ENCODE data around the gene OPRL1. TPM values are rescaled to one million over a fixed set of nuclear protein-coding genes. Genes with fewer than 3 reads are reported as not detected.

Gene OPRL1
- total and polyA plus RNA-seq, 7 experiments from 2014 or later: 0.18 to 6.1 (median 1.1) TPM

DNA sequence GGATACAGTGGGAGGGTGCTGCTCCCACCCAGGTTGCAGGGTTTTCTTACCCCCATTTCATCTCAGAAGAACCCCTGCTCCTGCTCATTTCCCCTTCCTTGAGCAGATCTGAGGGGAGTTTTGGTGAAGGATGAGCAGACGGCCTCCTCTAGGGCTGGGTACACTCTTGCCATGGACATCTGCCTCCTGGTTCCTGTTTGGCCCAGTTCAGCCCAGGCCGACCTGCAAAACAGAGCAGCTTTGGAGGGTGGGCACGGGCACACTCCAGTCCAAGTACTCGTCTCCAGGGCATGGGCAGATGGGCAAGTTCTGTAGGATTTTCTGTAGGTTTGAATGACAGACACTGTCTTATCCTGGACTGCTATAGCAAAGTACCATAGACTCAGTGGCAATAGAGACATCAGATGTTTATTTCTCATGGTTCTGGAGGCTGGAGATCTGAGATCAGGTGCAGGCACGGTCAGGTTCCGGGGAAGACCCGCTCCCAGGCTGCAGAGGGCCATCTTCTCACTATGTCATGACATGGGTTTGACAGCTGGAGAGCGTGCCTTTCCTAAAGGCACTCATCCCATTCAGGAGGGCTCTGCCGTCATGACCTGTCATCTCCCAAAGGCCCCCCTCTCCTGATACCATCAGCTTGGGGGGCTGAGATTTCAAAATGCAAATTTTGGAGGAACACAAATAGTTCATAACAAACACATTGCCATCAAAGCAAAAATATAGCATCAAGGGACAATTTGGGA lies 21.2 kb downstream of the OPRL1 start:
- Mint-ChIP-seq H3K27me3 (peaks cover 4 to 23% (median 10%) of the 10 kb centered on the region in 5 donors), H3K9me3 (peaks cover 0 to 5% (median 0%) of the 10 kb centered on the region in 11 donors), H3K36me3 (peaks cover 0 to 6% (median 5%) of the 10 kb centered on the region in 5 donors), H3K27ac (peak overlapping the region in 1 of 9 donors; percentile 52), H3K4me1 (peaks cover 7 to 22% (median 10%) of the 10 kb centered on the region in 7 donors), H3K4me3 (peak overlapping the region in 9 of 10 donors; percentile 2 to 73 (median 45))
- H3K27me3 ChIP-seq (ENCODE audit: control insufficient read depth in 2 of 2, insufficient read depth in 2 of 2, low read length in 2 of 2): peaks cover 0 to 4% of the 10 kb centered on the region in 2 donors
- peaks cover 10 to 13% of the 10 kb centered on the region in 2 donors for H3K4me1 ChIP-seq (ENCODE audit: control insufficient read depth in 2 of 2, insufficient read depth in 2 of 2, low read length in 2 of 2)
- ChIA-PET CTCF (interaction anchor here (0.6 kb wide), 1 partner anchor 58 kb away, joined by 3 read pairs; no protein-coding TSS in a partner anchor), POLR2A (interaction anchor here (0.9 kb wide), 1 partner anchor 37 kb away, joined by 5 read pairs; no protein-coding TSS in a partner anchor)
- no peak overlapping the region for H3K4me3 ChIP-seq (ENCODE audit: low read length)
- peak in 2 of 9 donors; percentile 2 to 4 for DNase-seq
- H3K36me3 ChIP-seq (ENCODE audit: control insufficient read depth in 2 of 3, insufficient read depth in 3 of 3, low read length in 3 of 3): no peaks in the 10 kb centered on the region
- no peak for ATAC-seq
- H3K27ac ChIP-seq (ENCODE audit: low read depth, low read length): no peak overlapping the region
- no peaks in the 10 kb centered on the region for H3K9me3 ChIP-seq (ENCODE audit: control insufficient read depth in 2 of 3, low read length in 3 of 3)
- intact Hi-C loops (cut with micrococcal nuclease): no loop called here

DNA sequence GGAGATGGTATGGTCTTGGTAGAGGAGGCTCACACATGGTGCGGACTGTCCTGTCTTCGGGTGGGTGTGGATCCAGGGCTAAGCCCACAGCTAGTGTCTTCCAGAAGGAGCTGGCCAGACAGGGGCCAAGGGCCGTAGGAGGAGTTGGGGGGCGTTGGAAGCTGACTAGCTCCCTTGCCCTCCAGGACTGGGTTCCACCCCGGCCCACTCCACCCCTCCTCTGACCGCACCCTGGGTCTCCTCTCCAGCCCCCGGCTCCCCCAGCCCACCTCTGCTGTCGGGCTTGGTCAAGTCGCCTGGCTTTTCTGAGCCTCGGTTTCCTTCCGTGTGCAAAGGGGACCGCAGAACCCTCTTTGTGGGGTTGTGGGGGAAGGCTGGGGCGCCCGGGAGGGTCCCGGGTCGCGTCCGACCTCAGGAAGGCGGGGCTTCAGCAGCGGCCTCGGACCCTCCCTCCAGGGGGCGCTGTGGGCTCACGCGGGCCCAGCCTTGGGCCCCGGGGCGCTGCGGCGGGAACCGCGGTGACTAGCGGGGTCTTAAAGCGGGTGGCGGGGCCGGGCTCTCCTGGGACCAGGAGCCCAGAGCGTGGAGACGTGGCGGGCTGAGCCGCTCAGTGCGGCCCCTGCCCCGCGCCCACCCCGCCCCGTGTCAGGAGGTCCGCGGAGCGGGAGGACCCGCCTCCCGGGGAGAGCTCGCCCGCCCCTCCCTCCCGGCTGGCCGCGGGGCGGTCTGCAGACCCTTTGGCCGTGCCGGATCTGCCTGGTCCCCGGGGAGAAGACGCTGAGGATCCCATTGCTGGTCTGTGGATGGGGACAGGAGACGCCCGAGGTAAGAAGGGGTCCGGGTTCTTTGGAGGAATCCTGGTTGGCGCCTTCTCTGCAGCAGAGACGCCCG lies 22.1 kb downstream of the OPRL1 start:
- intact Hi-C loops (cut with micrococcal nuclease): loop anchor here in 1 of 2 donors (1.0 to 2.0 kb wide), 2 partner anchors 18 to 19 kb away; no protein-coding TSS in a partner anchor
- Histone ChIP-seq H3K27ac (ENCODE audit: low read depth, low read length) (no peak overlapping the region), H3K4me3 (ENCODE audit: low read length) (peak overlapping the region; percentile 24), H3K27me3 (ENCODE audit: control insufficient read depth in 2 of 2, insufficient read depth in 2 of 2, low read length in 2 of 2) (peaks cover 0 to 4% of the 10 kb centered on the region in 2 donors), H3K4me1 (ENCODE audit: control insufficient read depth in 2 of 2, insufficient read depth in 2 of 2, low read length in 2 of 2) (peaks cover 10 to 13% of the 10 kb centered on the region in 2 donors), H3K36me3 (ENCODE audit: control insufficient read depth in 2 of 3, insufficient read depth in 3 of 3, low read length in 3 of 3) (no peaks in the 10 kb centered on the region), H3K9me3 (ENCODE audit: control insufficient read depth in 2 of 3, low read length in 3 of 3) (no peaks in the 10 kb centered on the region)
- H3K36me3 Mint-ChIP-seq: peaks cover 0 to 1% (median under 1%) of the 10 kb centered on the region in 5 donors
- DNase-seq (peak in 8 of 9 donors; percentile 44 to 84 (median 66)), ATAC-seq (peak; percentile 87)
- H3K27ac Mint-ChIP-seq: no peak overlapping the region
- H3K27me3 Mint-ChIP-seq: peaks cover 4 to 23% (median 10%) of the 10 kb centered on the region in 5 donors
- POLR2A ChIA-PET: interaction anchor here (0.9 kb wide), 1 partner anchor 38 kb away, joined by 5 read pairs; no protein-coding TSS in a partner anchor
- H3K4me1 Mint-ChIP-seq: peaks cover 7 to 22% (median 10%) of the 10 kb centered on the region in 7 donors
- no peaks in the 10 kb centered on the region for H3K9me3 Mint-ChIP-seq
- peak overlapping the region in 9 of 10 donors; percentile 2 to 73 (median 48) for H3K4me3 Mint-ChIP-seq
- CTCF ChIA-PET: interaction anchor here (0.6 kb wide), 2 partner anchors 24 to 59 kb away, joined by 3 to 5 read pairs; no protein-coding TSS in a partner anchor

DNA sequence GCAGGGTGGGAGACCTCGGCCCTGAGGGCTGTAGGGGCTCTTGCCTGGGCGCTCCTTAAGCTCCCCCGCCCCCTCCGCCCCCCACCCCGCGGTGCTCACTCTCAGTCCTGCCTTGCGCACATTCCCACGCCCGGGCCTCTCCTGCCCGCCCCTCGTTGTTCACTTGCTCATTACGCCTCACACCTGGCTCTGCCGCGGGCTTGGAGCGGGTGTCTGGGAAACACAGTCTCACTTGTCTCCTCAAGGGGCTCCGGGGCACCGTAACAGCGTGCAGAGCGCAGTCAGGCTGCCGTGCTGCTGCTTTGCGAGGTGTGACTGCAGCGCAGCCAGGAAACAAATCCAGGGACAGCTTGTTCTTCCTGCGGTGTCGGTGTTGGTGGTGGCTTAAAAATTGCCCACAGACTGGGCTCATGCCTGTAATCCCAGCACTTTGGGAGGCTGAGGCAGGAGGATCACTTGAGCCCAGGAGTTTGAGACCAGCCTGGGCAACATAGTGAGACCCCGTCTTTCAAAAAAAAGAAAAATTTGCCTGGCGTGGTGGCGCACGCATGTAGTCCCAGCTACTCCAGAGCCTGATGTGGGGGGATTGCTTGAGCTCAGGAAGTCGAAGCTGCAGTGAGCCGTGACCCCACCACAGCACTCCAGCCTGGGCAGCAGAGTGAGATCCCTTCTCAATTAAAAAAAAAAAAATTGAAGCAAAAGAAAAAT lies 22.9 kb downstream of the OPRL1 start:
- peak in 3 of 9 donors; percentile 5 to 20 (median 6) for DNase-seq
- H3K4me1 ChIP-seq (ENCODE audit: control insufficient read depth in 2 of 2, insufficient read depth in 2 of 2, low read length in 2 of 2): peaks cover 10 to 13% of the 10 kb centered on the region in 2 donors
- Mint-ChIP-seq H3K4me1 (peaks cover 8 to 22% (median 10%) of the 10 kb centered on the region in 7 donors), H3K27ac (no peak overlapping the region), H3K27me3 (peaks cover 4 to 24% (median 10%) of the 10 kb centered on the region in 5 donors), H3K4me3 (peak overlapping the region in 9 of 10 donors; percentile 23 to 77 (median 69)), H3K36me3 (no peaks in the 10 kb centered on the region), H3K9me3 (no peaks in the 10 kb centered on the region)
- intact Hi-C loops (cut with micrococcal nuclease): loop anchor here in 1 of 2 donors (1.0 to 2.0 kb wide), 2 partner anchors 18 to 20 kb away; no protein-coding TSS in a partner anchor
- ATAC-seq: no peak
- no peak overlapping the region for H3K4me3 ChIP-seq (ENCODE audit: low read length)
- no peaks in the 10 kb centered on the region for H3K36me3 ChIP-seq (ENCODE audit: control insufficient read depth in 2 of 3, insufficient read depth in 3 of 3, low read length in 3 of 3)
- CTCF ChIA-PET: interaction anchor here (0.6 kb wide), 1 partner anchor 25 kb away, joined by 5 read pairs; no protein-coding TSS in a partner anchor
- H3K9me3 ChIP-seq (ENCODE audit: control insufficient read depth in 2 of 3, low read length in 3 of 3): no peaks in the 10 kb centered on the region
- H3K27ac ChIP-seq (ENCODE audit: low read depth, low read length): no peak overlapping the region
- peaks cover 0 to 4% of the 10 kb centered on the region in 2 donors for H3K27me3 ChIP-seq (ENCODE audit: control insufficient read depth in 2 of 2, insufficient read depth in 2 of 2, low read length in 2 of 2)
- POLR2A ChIA-PET: no interaction called here

DNA sequence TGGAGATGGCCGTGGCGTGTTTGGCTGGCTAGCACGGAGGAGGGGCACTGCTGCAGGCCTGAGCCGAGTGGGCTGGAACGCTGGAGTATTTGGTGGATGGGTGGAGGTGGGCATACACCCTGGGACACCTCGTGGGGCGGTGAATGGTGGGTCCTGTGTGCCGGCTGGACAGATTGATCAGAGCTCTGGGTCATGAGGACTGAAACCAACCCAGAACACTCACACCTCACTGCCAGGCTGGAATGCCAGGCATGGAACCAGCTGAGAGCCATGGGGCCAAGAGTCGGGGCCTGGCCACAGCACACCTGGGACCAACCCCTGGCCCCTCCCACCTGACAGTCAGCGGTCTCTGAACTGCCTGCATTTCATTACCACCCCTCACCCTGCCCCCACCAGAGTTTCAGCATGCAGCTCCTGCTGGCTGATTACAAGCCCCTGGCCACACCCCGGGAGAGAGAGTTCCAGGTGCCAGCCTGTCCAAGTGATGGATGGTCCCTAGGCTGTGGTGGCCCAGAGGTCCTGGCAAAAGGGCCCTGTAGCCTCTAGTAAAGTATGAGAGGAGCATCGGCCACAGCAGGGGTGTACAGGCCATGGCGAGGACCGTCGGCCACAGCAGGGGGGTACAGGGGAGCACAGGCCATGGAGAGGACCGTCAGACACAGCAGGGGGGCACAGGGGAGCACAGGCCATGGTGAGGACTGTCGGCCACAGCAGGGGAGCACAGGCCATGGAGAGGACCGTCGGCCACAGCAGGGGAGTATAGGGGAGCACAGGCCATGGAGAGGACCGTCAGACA lies 24.2 kb downstream of the OPRL1 start:
- H3K9me3 ChIP-seq (ENCODE audit: control insufficient read depth in 2 of 3, low read length in 3 of 3): no peaks in the 10 kb centered on the region
- H3K27ac Mint-ChIP-seq: no peak overlapping the region
- H3K36me3 ChIP-seq (ENCODE audit: control insufficient read depth in 2 of 3, insufficient read depth in 3 of 3, low read length in 3 of 3): no peaks in the 10 kb centered on the region
- H3K27ac ChIP-seq (ENCODE audit: low read depth, low read length): no peak overlapping the region
- intact Hi-C loops (cut with micrococcal nuclease): loop anchor here in 1 of 2 donors (2.0 kb wide), 1 partner anchor 21 kb away; no protein-coding TSS in a partner anchor
- peaks cover 8 to 22% (median 11%) of the 10 kb centered on the region in 7 donors for H3K4me1 Mint-ChIP-seq
- peaks cover 0 to 4% of the 10 kb centered on the region in 2 donors for H3K27me3 ChIP-seq (ENCODE audit: control insufficient read depth in 2 of 2, insufficient read depth in 2 of 2, low read length in 2 of 2)
- ChIA-PET POLR2A (no interaction called here), CTCF (no interaction called here)
- peak overlapping the region in 4 of 10 donors; percentile 9 to 73 (median 29) for H3K4me3 Mint-ChIP-seq
- DNase-seq (peak in 3 of 9 donors; percentile 4 to 12 (median 6)), ATAC-seq (no peak)
- no peaks in the 10 kb centered on the region for H3K9me3 Mint-ChIP-seq
- no peaks in the 10 kb centered on the region for H3K36me3 Mint-ChIP-seq
- H3K4me1 ChIP-seq (ENCODE audit: control insufficient read depth in 2 of 2, insufficient read depth in 2 of 2, low read length in 2 of 2): peaks cover 10 to 13% of the 10 kb centered on the region in 2 donors
- H3K4me3 ChIP-seq (ENCODE audit: low read length): no peak overlapping the region
- peaks cover 4 to 28% (median 10%) of the 10 kb centered on the region in 5 donors for H3K27me3 Mint-ChIP-seq

DNA sequence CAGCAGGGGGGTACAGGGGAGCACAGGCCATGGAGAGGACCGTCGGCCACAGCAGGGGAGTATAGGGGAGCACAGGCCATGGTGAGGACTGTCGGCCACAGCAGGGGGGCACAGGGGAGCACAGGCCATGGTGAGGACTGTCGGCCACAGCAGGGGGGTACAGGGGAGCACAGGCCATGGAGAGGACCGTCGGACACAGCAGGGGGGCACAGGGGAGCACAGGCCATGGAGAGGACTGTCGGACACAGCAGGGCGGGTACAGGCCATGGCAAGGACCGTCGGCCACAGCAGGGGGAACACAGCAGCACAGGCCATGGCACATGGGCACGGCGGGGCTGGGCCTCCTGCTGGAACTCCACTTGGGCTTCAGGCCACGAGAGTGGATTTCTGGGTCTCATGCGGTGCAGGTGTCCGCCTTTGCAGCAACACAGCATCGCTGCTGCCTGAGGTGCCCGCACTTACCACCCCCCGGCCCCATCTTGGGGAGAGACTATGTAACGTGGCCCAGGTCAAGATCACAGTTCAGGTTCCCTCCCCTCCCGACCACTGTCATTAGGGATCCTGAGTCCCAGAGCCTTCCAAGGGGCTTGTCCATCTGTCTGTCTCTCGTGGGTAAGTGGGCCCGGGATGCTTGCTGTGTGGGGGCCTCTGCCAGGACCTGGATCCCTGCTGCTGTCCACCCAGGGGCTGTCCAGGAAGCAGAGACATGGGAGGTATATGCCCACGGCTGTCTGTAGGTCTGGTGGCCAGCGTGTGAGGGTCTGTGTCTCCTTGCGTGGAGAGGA lies 25.0 kb downstream of the OPRL1 start:
- Histone ChIP-seq H3K36me3 (ENCODE audit: control insufficient read depth in 2 of 3, insufficient read depth in 3 of 3, low read length in 3 of 3) (no peaks in the 10 kb centered on the region), H3K4me3 (ENCODE audit: low read length) (no peak overlapping the region), H3K4me1 (ENCODE audit: control insufficient read depth in 2 of 2, insufficient read depth in 2 of 2, low read length in 2 of 2) (peaks cover 6 to 13% of the 10 kb centered on the region in 2 donors), H3K27me3 (ENCODE audit: control insufficient read depth in 2 of 2, insufficient read depth in 2 of 2, low read length in 2 of 2) (peaks cover 0 to 4% of the 10 kb centered on the region in 2 donors), H3K27ac (ENCODE audit: low read depth, low read length) (no peak overlapping the region), H3K9me3 (ENCODE audit: control insufficient read depth in 2 of 3, low read length in 3 of 3) (no peaks in the 10 kb centered on the region)
- H3K9me3 Mint-ChIP-seq: no peaks in the 10 kb centered on the region
- intact Hi-C loops (cut with micrococcal nuclease): no loop called here
- H3K36me3 Mint-ChIP-seq: no peaks in the 10 kb centered on the region
- CTCF ChIA-PET: no interaction called here
- peaks cover 4 to 28% (median 10%) of the 10 kb centered on the region in 5 donors for H3K27me3 Mint-ChIP-seq
- no peak overlapping the region for H3K27ac Mint-ChIP-seq
- peaks cover 8 to 22% (median 11%) of the 10 kb centered on the region in 7 donors for H3K4me1 Mint-ChIP-seq
- no peak for ATAC-seq
- DNase-seq: peak in 2 of 9 donors; percentile 5 to 6
- POLR2A ChIA-PET: no interaction called here
- H3K4me3 Mint-ChIP-seq: no peak overlapping the region
